Right lobe of liver (tissue), 6 donors: Measurements from ENCODE around the gene CAB39. TPM values are rescaled to one million over a fixed set of nuclear protein-coding genes. Genes with fewer than 3 reads are reported as not detected.
"Not testable (repeated sequence)": the region's sequence is repeated elsewhere in the genome, so short reads cannot be mapped to it uniquely, and the experiment has no call there.

ENCODE experiments used
- ATAC-seq, 4 donors: fragments of 200-7000 bp; cut with Tn5 transposase; one replicate each; pipeline ENCODE4 v1.9.1; 2020; ENCODE audit warnings: mild to moderate bottlenecking in 4 of 4, moderate library complexity in 4 of 4
- DNase-seq, 3 donors: peaks; one replicate each; pipeline ENCODE4 v3.0.0-alpha.2; 2020
- H3K27ac ChIP-seq, 3 donors: fragments of 200-600 bp; one replicate each; pipeline ENCODE4 v1.8.0; 2022
- H3K27me3 ChIP-seq, 2 donors: fragments of 200-600 bp; one replicate each; pipeline ENCODE4 v1.8.0; 2022
- H3K36me3 ChIP-seq, 4 donors: fragments of 200-600 bp; sonication (generic) in 1 of 4; one replicate each; pipeline versions ENCODE4 v1.5.1 to v1.8.0; 2017 to 2022; ENCODE audit warnings: control low read depth in 1 of 4
- H3K4me1 ChIP-seq, 4 donors: fragments of 200-600 bp; sonication (generic) in 1 of 4; one replicate each; pipeline versions ENCODE4 v1.5.1 to v1.8.0; 2017 to 2022; ENCODE audit warnings: control low read depth in 1 of 4
- H3K4me3 ChIP-seq, 3 donors: fragments of 200-600 bp; one replicate each; pipeline ENCODE4 v1.8.0; 2022
- H3K9me3 ChIP-seq, 4 donors: fragments of 200-600 bp; sonication (generic) in 1 of 4; one replicate each; pipeline versions ENCODE4 v1.5.1 to v1.8.0; 2017 to 2022; ENCODE audit warnings: control low read depth in 1 of 4
- POLR2A ChIP-seq: fragments of 450-650 bp; IDR thresholded peaks from one replicate; pipeline ENCODE4 v1.6.1; 2017; ENCODE audit warnings: antibody characterized with exemption, mild to moderate bottlenecking
- WGBS: methylation state at CpG from one replicate; pipeline ENCODE4 v1.1.6; 2018; ENCODE audit warnings: low coverage, low lambda C conversion rate; ENCODE audit not compliant: insufficient coverage; ENCODE audit errors: missing lambda C conversion rate; 5-methylcytosine and 5-hydroxymethylcytosine counted together
- intact Hi-C, 2 donors: fragments of 100-400 bp; cut with DNase I; formaldehyde crosslinking; loops; one replicate each; pipeline versions ENCODE4 v1.11.2 to v1.14.1; 2022
- total RNA-seq, 6 experiments: library from RNA; depleted of rRNA in 2 of 6; stranded (reverse); fragments of >200 nt in 2 of 6; fragmentation: NEBNext Ultra II Directional in 3 of 6; extraction: Animal tissue kit (Norgen Biotek cat#: 25700) in 3 of 6; gene quantifications; one replicate each; pipeline versions ENCODE4 v1.1.0 to v1.2.4, GENCODE V29; 2016 to 2023
- TF ChIP-seq, protein P1 (sequence below), 4 donors: fragments of 200-600 bp in 3 of 4; fragments of 450-650 bp in 1 of 4; IDR thresholded peaks; one replicate each; pipeline versions ENCODE4 v1.5.1 to v1.8.0; 2016 to 2022; ENCODE audit warnings: antibody characterized with exemption in 4 of 4, mild to moderate bottlenecking in 2 of 4
- donor health status: DM: no; HTN: yes; CAD: no.
- donor health status: DM: no; HTN: no; CAD: no.
- donor health status: DM: no; HTN: no; CAD: no.
- donor health status: DM: no; HTN: yes; CAD: no.
- donor health status: DM: no; HTN: yes; CAD: no.

Gene CAB39
- total RNA-seq, 6 experiments from 2014 or later = 25.3 to 32.4 (median 27.8) TPM

DNA sequence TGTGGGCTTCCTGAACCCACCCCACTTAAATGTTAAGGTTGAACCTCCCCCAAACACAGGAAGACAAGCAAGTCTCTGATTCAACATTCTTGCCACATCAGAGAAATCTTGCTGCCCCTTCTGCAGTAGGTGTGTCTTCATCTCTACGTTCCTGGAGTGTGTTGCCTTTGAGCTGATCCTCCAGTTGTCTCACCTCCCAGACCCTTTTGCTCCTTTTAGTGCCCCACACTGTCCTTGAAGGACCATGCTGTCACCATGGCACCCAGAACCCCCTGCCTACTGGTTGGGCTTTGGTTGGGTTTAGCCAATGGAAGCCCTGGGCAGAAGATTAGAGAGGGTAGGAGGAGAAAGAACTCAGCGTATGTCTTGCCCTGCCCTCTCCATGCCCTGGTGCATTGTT lies 10.7 kb downstream of the CAB39 start:
- peaks cover 0 to 5% (median 0%) of the 10 kb centered on the region in 4 donors for H3K36me3 ChIP-seq
- no peaks in the 10 kb centered on the region for H3K27me3 ChIP-seq
- no peaks in the 10 kb centered on the region for H3K9me3 ChIP-seq
- no peak overlapping the region for H3K4me3 ChIP-seq
- intact Hi-C loops = no loop called here
- DNase-seq (no peak), ATAC-seq (no peak)
- WGBS = 52% methylated on average over 2 of the region's 2 CpGs
- no peak for TF ChIP-seq POLR2A
- TF ChIP-seq, protein P1, sequence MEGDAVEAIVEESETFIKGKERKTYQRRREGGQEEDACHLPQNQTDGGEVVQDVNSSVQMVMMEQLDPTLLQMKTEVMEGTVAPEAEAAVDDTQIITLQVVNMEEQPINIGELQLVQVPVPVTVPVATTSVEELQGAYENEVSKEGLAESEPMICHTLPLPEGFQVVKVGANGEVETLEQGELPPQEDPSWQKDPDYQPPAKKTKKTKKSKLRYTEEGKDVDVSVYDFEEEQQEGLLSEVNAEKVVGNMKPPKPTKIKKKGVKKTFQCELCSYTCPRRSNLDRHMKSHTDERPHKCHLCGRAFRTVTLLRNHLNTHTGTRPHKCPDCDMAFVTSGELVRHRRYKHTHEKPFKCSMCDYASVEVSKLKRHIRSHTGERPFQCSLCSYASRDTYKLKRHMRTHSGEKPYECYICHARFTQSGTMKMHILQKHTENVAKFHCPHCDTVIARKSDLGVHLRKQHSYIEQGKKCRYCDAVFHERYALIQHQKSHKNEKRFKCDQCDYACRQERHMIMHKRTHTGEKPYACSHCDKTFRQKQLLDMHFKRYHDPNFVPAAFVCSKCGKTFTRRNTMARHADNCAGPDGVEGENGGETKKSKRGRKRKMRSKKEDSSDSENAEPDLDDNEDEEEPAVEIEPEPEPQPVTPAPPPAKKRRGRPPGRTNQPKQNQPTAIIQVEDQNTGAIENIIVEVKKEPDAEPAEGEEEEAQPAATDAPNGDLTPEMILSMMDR (IDR thresholded peaks at IDR 0.05) = no peak
- H3K4me1 ChIP-seq = no peaks in the 10 kb centered on the region
- H3K27ac ChIP-seq = no peak overlapping the region

DNA sequence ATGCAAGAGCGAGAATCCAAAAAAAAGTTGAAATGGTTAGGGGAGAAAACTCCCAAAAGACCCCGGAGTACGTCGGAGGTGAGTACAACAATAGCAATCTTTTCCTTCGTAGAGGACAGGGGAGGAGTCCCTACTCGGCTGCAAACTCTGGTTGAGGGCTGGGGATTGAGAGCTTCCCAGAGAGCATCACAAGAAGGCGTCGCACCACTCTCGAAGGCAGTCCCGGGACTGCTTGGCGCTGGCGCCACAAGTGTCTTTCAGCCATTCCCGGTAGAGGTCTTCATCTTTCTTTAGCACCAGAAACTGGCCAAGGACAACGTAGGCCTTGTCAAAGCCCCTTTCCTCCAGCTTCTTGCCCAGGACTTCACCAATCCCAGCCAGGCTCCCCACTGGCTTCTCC lies 12.3 kb downstream of the CAB39 start:
- H3K4me1 ChIP-seq, H3K27ac ChIP-seq, H3K36me3 ChIP-seq, intact Hi-C loops, ATAC-seq, DNase-seq, H3K4me3 ChIP-seq, H3K27me3 ChIP-seq, H3K9me3 ChIP-seq: not testable (repeated sequence)
- WGBS = no CpG with 5 or more reads among the region's 14 CpGs

DNA sequence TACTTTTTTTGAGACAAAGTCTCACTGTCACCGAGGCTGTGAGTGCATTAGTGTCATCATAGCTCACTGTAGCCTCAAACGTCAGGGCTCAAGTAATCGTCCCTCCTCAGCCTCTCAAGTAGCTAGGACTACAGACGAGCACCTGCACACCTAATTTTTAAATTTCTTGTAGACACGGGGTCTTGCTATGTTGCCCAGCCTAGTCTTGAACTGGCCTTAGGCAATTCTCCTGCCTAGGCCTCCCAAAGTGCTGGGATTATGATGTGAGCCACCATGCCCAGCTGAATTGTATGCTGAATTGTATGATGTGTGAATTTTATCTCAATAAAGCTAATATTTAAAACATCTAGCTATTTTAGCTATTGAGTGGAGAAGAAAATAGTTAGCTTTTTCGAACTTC lies 18.9 kb downstream of the CAB39 start:
- H3K4me1 ChIP-seq = peaks cover 0 to 8% (median 3%) of the 10 kb centered on the region in 4 donors
- DNase-seq (no peak), ATAC-seq (no peak)
- H3K36me3 ChIP-seq = no peaks in the 10 kb centered on the region
- H3K27ac ChIP-seq = no peak overlapping the region
- no peak overlapping the region for H3K4me3 ChIP-seq
- H3K27me3 ChIP-seq = no peaks in the 10 kb centered on the region
- no peak for TF ChIP-seq POLR2A
- TF ChIP-seq, protein P1 (IDR thresholded peaks at IDR 0.05) = no peak
- WGBS = 98% methylated on average over 6 of the region's 6 CpGs
- intact Hi-C loops = no loop called here
- H3K9me3 ChIP-seq = no peaks in the 10 kb centered on the region

DNA sequence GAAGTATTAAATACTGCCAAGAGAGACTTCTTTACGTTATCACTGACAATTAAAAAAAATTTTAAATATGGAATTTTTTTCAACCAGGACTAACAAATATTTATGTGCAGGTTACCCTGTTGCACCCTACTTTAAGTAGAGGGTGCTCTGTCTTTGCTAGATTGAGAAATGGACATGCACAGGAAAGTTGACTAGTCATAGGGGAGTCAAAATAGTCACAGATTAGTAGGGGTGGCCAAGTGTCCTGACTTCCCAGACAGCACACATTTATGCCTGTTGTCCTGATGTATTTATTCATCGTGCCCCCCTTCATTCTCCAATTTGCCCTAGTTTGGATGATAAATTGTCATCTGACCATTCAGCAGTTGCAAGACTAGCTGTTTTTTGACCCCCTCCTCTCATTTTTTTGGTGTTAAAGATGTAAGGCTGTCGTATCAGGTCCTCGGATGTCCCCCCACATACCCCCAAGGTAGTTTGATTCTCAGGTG lies 20.3 kb downstream of the CAB39 start:
- ATAC-seq = no peak
- no peaks in the 10 kb centered on the region for H3K36me3 ChIP-seq
- no peaks in the 10 kb centered on the region for H3K9me3 ChIP-seq
- intact Hi-C loops = no loop called here
- 84% methylated on average over 4 of the region's 4 CpGs for WGBS
- no peak overlapping the region for H3K27ac ChIP-seq
- TF ChIP-seq POLR2A = no peak
- TF ChIP-seq, protein P1 (IDR thresholded peaks at IDR 0.05) = no peak
- no peak overlapping the region for H3K4me3 ChIP-seq
- no peaks in the 10 kb centered on the region for H3K27me3 ChIP-seq
- no peak for DNase-seq
- H3K4me1 ChIP-seq = peaks cover 0 to 14% (median 5%) of the 10 kb centered on the region in 4 donors

DNA sequence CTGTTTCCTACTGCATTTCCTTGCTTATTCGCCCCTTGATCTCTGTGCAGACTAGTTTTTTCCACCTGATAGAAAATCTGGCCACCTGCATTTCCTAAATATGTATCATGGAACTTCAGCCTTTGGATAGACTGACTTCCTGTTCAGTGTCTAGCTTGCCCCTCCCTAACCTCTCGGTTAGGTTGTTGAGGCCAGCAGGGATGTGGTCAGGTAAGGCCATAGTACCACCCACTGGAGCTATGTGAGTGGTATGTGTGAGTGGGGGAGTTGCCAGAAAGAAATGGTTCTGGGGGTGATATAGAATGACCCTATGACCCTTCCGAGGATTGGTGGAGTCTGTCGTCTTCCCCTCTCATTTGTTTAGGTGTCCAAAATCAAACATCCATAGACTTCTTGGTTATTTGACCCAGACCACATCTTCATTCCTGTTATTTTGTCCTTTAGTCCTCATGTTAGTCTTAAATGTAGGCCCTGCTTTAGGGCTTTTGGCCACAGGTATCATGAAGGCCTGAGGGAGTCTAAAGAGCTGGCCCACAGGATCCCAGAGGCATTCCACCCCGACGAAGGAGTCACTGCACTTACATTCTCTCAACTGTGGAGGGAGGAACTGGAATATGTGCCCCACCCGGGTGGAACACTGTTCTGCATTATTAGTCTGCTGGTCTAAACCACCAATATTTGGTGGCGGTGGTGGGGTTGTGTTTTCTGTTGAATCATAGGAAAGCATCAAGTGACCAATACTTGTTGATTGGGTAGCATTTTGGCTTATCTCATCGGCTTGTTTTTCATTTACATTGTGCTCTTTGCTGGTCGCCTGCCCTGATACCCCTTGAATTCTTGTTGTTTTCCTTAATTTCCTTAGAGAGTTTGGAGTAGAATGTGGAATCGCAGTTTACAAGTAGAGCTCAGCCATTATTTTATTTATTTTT lies 21.9 kb downstream of the CAB39 start:
- ATAC-seq (no peak), DNase-seq (no peak)
- no peak overlapping the region for H3K27ac ChIP-seq
- no peak overlapping the region for H3K4me3 ChIP-seq
- WGBS = 87% methylated on average over 9 of the region's 11 CpGs
- no peaks in the 10 kb centered on the region for H3K27me3 ChIP-seq
- TF ChIP-seq, protein P1 (IDR thresholded peaks at IDR 0.05) = no peak
- TF ChIP-seq POLR2A = no peak
- H3K36me3 ChIP-seq = no peaks in the 10 kb centered on the region
- peaks cover 0 to 25% (median 9%) of the 10 kb centered on the region in 4 donors for H3K4me1 ChIP-seq
- intact Hi-C loops = no loop called here
- H3K9me3 ChIP-seq = no peaks in the 10 kb centered on the region
